NCI-H748 treated with DMSO at 0.1 percent for 48 hours (cell line): Measurements from ENCODE around the gene PCDH15.
"Not testable (repeated sequence)": the region's sequence is repeated elsewhere in the genome, so short reads cannot be mapped to it uniquely, and the experiment has no call there.

ENCODE experiments used
- DNase-seq: peaks from one replicate; lab custom pipeline; 2025; lab: John Stamatoyannopoulos, UW

PCDH15 gene

GRCh38 chr10:53980210-53980609 is 820.8 kb downstream of the PCDH15 start:
- no peak for DNase-seq

GRCh38 chr10:53978301-53978700 is 822.7 kb downstream of the PCDH15 start:
- no peak for DNase-seq

- no peak for DNase-seq
Observed at GRCh38 chr10:53977267-53977666, 823.8 kb downstream of the PCDH15 start.

GRCh38 chr10:53957401-53957800 is 843.6 kb downstream of the PCDH15 start:
- DNase-seq = no peak

- DNase-seq = no peak
Observed at GRCh38 chr10:53955091-53955490, 845.9 kb downstream of the PCDH15 start.

GRCh38 chr10:53952698-53953630 is 848.1 kb downstream of the PCDH15 start:
- no peak for DNase-seq

- DNase-seq = no peak
Observed at GRCh38 chr10:53939654-53940053, 861.4 kb downstream of the PCDH15 start.

- DNase-seq = no peak
Observed at GRCh38 chr10:53930648-53931047, 870.4 kb downstream of the PCDH15 start.

- DNase-seq = not testable (repeated sequence)
Observed at GRCh38 chr10:53924051-53924700, 876.9 kb downstream of the PCDH15 start.

- no peak for DNase-seq
Observed at GRCh38 chr10:53918755-53919154, 882.3 kb downstream of the PCDH15 start.

GRCh38 chr10:53909791-53910190 is 891.2 kb downstream of the PCDH15 start:
- no peak for DNase-seq

GRCh38 chr10:53904506-53905241 is 896.4 kb downstream of the PCDH15 start:
- DNase-seq = no peak

- DNase-seq = no peak
Observed at GRCh38 chr10:53903756-53904155, 897.3 kb downstream of the PCDH15 start.

- no peak for DNase-seq
Observed at GRCh38 chr10:53899463-53900160, 901.4 kb downstream of the PCDH15 start.

- DNase-seq = no peak
Observed at GRCh38 chr10:53898532-53898931, 902.5 kb downstream of the PCDH15 start.

- no peak for DNase-seq
Observed at GRCh38 chr10:53894145-53894544, 906.9 kb downstream of the PCDH15 start.

GRCh38 chr10:53893061-53893460 is 908.0 kb downstream of the PCDH15 start:
- DNase-seq = no peak

- DNase-seq = no peak
Observed at GRCh38 chr10:53886325-53887300, 914.4 kb downstream of the PCDH15 start.

- DNase-seq = peak; percentile 41
Observed at GRCh38 chr10:53864846-53865245, 936.2 kb downstream of the PCDH15 start.

- DNase-seq = no peak
Observed at GRCh38 chr10:53852450-53853175, 948.4 kb downstream of the PCDH15 start.
